ENCODE results near the gene CYP2U1.

CYP2U1 gene

DNA sequence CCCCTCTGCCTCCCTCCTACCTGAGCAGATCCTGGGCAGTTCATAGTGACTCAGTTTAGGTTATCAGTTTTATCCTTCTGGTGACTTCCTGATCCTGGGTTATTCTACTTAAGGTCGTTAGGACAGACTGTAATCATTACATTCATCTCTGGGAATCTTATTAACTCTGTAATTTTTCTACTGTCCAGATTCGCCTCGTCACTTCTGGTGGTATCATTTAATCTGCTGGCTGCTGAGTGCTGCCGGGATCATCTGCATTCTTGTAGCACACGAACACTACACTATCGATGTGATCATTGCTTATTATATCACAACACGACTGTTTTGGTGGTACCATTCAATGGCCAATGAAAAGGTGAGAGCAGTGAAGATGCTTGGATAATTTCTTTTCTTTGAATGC is 23.0 kb upstream of the CYP2U1 start:
- in situ Hi-C loops (cut with HindIII; ENCODE audit: low pct_ligation_motif_present, low sequenced_read_pairs), result loop anchor here (25.0 kb wide), 1 partner anchor 146 kb away; no protein-coding TSS in a partner anchor
- no peak for DNase-seq
- no peak overlapping the region for H3K27ac ChIP-seq
- H3K4me3 ChIP-seq (ENCODE audit: low read depth, low read length), result no peak overlapping the region
- TF ChIP-seq, protein P1, sequence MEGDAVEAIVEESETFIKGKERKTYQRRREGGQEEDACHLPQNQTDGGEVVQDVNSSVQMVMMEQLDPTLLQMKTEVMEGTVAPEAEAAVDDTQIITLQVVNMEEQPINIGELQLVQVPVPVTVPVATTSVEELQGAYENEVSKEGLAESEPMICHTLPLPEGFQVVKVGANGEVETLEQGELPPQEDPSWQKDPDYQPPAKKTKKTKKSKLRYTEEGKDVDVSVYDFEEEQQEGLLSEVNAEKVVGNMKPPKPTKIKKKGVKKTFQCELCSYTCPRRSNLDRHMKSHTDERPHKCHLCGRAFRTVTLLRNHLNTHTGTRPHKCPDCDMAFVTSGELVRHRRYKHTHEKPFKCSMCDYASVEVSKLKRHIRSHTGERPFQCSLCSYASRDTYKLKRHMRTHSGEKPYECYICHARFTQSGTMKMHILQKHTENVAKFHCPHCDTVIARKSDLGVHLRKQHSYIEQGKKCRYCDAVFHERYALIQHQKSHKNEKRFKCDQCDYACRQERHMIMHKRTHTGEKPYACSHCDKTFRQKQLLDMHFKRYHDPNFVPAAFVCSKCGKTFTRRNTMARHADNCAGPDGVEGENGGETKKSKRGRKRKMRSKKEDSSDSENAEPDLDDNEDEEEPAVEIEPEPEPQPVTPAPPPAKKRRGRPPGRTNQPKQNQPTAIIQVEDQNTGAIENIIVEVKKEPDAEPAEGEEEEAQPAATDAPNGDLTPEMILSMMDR (IDR thresholded peaks at IDR 0.05; ENCODE audit: low read depth, low read length, missing control alignments), result no peak
- no peaks in the 10 kb centered on the region for H3K36me3 ChIP-seq (replicated peaks)
- H3K27me3 ChIP-seq (replicated peaks), result no peaks in the 10 kb centered on the region

- Histone ChIP-seq H3K27me3 (replicated peaks) (no peaks in the 10 kb centered on the region), H3K27ac (no peak overlapping the region), H3K4me3 (ENCODE audit: low read depth, low read length) (no peak overlapping the region), H3K36me3 (replicated peaks) (no peaks in the 10 kb centered on the region)
- TF ChIP-seq, protein P1 (IDR thresholded peaks at IDR 0.05; ENCODE audit: low read depth, low read length, missing control alignments), result peak; percentile 61
- peak; percentile 76 for DNase-seq
- in situ Hi-C loops (cut with HindIII; ENCODE audit: low pct_ligation_motif_present, low sequenced_read_pairs), result loop anchor here (25.0 kb wide), 1 partner anchor 151 kb away; no protein-coding TSS in a partner anchor
Observed at GRCh38 chr4:107913283-107913899, 18.0 kb upstream of the CYP2U1 start.

DNA sequence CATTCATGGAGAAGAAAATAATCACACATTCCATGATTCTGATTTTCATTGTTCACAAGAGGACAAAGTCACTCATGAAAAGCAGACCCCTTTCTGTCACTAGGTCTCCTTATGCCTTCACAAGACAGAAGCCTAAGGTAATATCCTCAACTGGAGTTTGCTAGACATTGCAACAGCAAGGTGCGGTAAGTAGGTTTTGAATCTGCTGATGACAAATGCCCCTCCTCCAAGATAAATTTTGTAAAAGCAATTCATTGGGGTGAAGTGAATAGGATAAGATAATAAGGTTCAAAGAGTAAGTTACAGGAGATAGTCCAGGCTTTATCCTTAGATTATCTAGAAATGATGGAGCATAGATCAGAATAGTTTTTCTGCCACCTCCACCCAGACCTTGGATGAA is 16.1 kb upstream of the CYP2U1 start:
- Histone ChIP-seq H3K4me3 (ENCODE audit: low read depth, low read length) (no peak overlapping the region), H3K36me3 (replicated peaks) (no peaks in the 10 kb centered on the region), H3K27me3 (replicated peaks) (no peaks in the 10 kb centered on the region), H3K27ac (no peak overlapping the region)
- TF ChIP-seq, protein P1 (IDR thresholded peaks at IDR 0.05; ENCODE audit: low read depth, low read length, missing control alignments), result no peak
- DNase-seq, result no peak
- in situ Hi-C loops (cut with HindIII; ENCODE audit: low pct_ligation_motif_present, low sequenced_read_pairs), result loop anchor here (25.0 kb wide), 1 partner anchor 153 kb away; no protein-coding TSS in a partner anchor

GRCh38 chr4:107916623-107917022 is 14.7 kb upstream of the CYP2U1 start:
- Histone ChIP-seq H3K36me3 (replicated peaks) (no peaks in the 10 kb centered on the region), H3K4me3 (ENCODE audit: low read depth, low read length) (no peak overlapping the region), H3K27me3 (replicated peaks) (no peaks in the 10 kb centered on the region), H3K27ac (no peak overlapping the region)
- no peak for DNase-seq
- in situ Hi-C loops (cut with HindIII; ENCODE audit: low pct_ligation_motif_present, low sequenced_read_pairs), result loop anchor here (25.0 kb wide), 1 partner anchor 154 kb away; no protein-coding TSS in a partner anchor
- TF ChIP-seq, protein P1 (IDR thresholded peaks at IDR 0.05; ENCODE audit: low read depth, low read length, missing control alignments), result no peak

GRCh38 chr4:107917500-107917899 is 13.8 kb upstream of the CYP2U1 start:
- TF ChIP-seq, protein P1 (IDR thresholded peaks at IDR 0.05; ENCODE audit: low read depth, low read length, missing control alignments), result no peak
- no peaks in the 10 kb centered on the region for H3K36me3 ChIP-seq (replicated peaks)
- H3K27ac ChIP-seq, result no peak overlapping the region
- no peak overlapping the region for H3K4me3 ChIP-seq (ENCODE audit: low read depth, low read length)
- in situ Hi-C loops (cut with HindIII; ENCODE audit: low pct_ligation_motif_present, low sequenced_read_pairs), result loop anchor here (25.0 kb wide), 1 partner anchor 155 kb away; no protein-coding TSS in a partner anchor
- DNase-seq, result no peak
- H3K27me3 ChIP-seq (replicated peaks), result no peaks in the 10 kb centered on the region

Measured in brain microvascular endothelial cell (primary cell).